HPDE6-E6E7 (cell line): ENCODE data around the gene ARIH2.
"Not testable (repeated sequence)": the region's sequence is repeated elsewhere in the genome, so short reads cannot be mapped to it uniquely, and the experiment has no call there.

Source experiments
- DNase-seq: peaks from one replicate; pipeline ENCODE4 v3.0.0; 2011; ENCODE audit warnings: missing footprints; ENCODE audit errors: extremely low spot score

The ARIH2 gene

GRCh38 chr3:48918388-48919214, at the start of gene ARIH2:
Gene ARIH2, plus strand, starts transcription at chr3:48918842. Its CDS starts 8,717 bp downstream, at chr3:48927559.
- DNase-seq = peak; percentile 63

- DNase-seq = no peak
These were observed 41.0 kb upstream of the ARIH2 start for GRCh38 chr3:48877671-48878070.

- no peak for DNase-seq
These were observed 39.2 kb upstream of the ARIH2 start for GRCh38 chr3:48879307-48879993.

GRCh38 chr3:48879994-48880377, 38.7 kb upstream of the ARIH2 start:
- no peak for DNase-seq

GRCh38 chr3:48881006-48881405, 37.6 kb upstream of the ARIH2 start:
- DNase-seq = no peak

GRCh38 chr3:48881652-48882114, 37.0 kb upstream of the ARIH2 start:
- no peak for DNase-seq

GRCh38 chr3:48885753-48886152, 32.9 kb upstream of the ARIH2 start:
- DNase-seq = no peak

GRCh38 chr3:48891606-48892005, 27.0 kb upstream of the ARIH2 start:
- DNase-seq = no peak

- no peak for DNase-seq
These were observed 24.1 kb upstream of the ARIH2 start for GRCh38 chr3:48894516-48894915.

GRCh38 chr3:48896936-48897335, 21.7 kb upstream of the ARIH2 start:
- DNase-seq = no peak

GRCh38 chr3:48897460-48898376, 20.9 kb upstream of the ARIH2 start:
- DNase-seq = no peak

GRCh38 chr3:48898383-48899234, 20.0 kb upstream of the ARIH2 start, which contains the start of gene SLC25A20:
Gene SLC25A20, minus strand, starts transcription at chr3:48898882. Its CDS starts 88 bp downstream, at chr3:48898794.
- DNase-seq = peak; percentile 36

GRCh38 chr3:48899273-48899672, 19.4 kb upstream of the ARIH2 start:
- no peak for DNase-seq

- DNase-seq = not testable (repeated sequence)
These were observed 11.6 kb upstream of the ARIH2 start for GRCh38 chr3:48907026-48907425.

- no peak for DNase-seq
These were observed 3.3 kb upstream of the ARIH2 start for GRCh38 chr3:48915296-48915695.

- no peak for DNase-seq
These were observed 835 bp downstream of the ARIH2 start for GRCh38 chr3:48919215-48920138.

- DNase-seq = no peak
These were observed 8.1 kb downstream of the ARIH2 start for GRCh38 chr3:48926425-48927392.

GRCh38 chr3:48927928-48928327, 9.3 kb downstream of the ARIH2 start:
- DNase-seq = no peak

- DNase-seq = no peak
These were observed 10.0 kb downstream of the ARIH2 start for GRCh38 chr3:48928679-48929078.
